22Rv1 (cell line): ENCODE measurements around the gene HSD17B11.
"Not testable (repeated sequence)": the region's sequence is repeated elsewhere in the genome, so short reads cannot be mapped to it uniquely, and the experiment has no call there.

Experiments used
- H3K27ac ChIP-seq: fragments of 450-650 bp; 2 replicates; pipeline ENCODE4 v1.5.1; 2017
- ZFX ChIP-seq: fragments of 450-650 bp; IDR thresholded peaks from 2 replicates; pipeline ENCODE4 v1.6.1; 2017; ENCODE audit warnings: antibody characterized with exemption, borderline replicate concordance
- TF ChIP-seq, protein P1 (sequence below): fragments of 450-650 bp; IDR thresholded peaks from 2 replicates; pipeline ENCODE4 v1.5.1; 2017; ENCODE audit warnings: mild to moderate bottlenecking

Gene HSD17B11

DNA sequence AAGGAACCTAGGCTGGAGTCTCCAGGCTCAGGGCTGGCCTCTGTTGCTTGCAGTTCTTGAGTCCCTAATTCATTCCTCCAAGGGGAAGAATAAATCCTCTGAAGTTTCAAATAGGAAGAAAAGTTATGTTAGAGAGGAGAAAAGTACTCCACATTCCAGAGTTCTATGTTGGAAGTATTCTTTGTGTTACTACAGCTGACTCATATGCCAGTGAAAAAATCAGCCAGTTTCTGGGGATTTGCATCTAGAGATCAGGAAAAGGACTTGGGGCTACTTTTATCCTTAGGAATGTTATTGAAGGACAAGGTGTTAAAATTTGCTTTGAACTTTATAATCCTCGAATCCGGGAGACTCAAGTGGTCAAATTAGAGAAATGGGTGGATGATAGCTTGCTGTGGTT lies 19.7 kb upstream of the HSD17B11 start:
- H3K27ac ChIP-seq = peak overlapping the region; percentile 48
- TF ChIP-seq, protein P1, sequence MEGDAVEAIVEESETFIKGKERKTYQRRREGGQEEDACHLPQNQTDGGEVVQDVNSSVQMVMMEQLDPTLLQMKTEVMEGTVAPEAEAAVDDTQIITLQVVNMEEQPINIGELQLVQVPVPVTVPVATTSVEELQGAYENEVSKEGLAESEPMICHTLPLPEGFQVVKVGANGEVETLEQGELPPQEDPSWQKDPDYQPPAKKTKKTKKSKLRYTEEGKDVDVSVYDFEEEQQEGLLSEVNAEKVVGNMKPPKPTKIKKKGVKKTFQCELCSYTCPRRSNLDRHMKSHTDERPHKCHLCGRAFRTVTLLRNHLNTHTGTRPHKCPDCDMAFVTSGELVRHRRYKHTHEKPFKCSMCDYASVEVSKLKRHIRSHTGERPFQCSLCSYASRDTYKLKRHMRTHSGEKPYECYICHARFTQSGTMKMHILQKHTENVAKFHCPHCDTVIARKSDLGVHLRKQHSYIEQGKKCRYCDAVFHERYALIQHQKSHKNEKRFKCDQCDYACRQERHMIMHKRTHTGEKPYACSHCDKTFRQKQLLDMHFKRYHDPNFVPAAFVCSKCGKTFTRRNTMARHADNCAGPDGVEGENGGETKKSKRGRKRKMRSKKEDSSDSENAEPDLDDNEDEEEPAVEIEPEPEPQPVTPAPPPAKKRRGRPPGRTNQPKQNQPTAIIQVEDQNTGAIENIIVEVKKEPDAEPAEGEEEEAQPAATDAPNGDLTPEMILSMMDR = no peak
- TF ChIP-seq ZFX = no peak

DNA sequence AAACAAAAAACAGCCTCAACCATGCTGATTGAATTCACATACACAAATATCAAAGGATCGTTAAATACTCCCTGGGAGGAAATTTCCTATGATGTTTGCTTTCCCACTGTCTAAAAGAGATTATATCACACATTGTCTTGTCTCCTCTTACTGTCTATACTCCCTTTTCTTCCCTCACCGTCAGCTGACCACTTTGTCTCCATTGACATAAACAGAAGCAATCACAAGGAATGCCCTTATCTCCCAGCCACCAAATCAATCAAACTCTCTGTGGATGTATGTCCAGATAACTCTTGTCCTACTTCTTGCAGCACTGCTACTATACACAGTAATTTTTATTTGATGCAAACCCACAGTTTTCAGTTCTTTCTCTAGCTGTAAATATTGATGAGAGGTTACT lies 19.2 kb upstream of the HSD17B11 start:
- peak overlapping the region; percentile 48 for H3K27ac ChIP-seq
- TF ChIP-seq, protein P1 = no peak
- TF ChIP-seq ZFX = no peak

DNA sequence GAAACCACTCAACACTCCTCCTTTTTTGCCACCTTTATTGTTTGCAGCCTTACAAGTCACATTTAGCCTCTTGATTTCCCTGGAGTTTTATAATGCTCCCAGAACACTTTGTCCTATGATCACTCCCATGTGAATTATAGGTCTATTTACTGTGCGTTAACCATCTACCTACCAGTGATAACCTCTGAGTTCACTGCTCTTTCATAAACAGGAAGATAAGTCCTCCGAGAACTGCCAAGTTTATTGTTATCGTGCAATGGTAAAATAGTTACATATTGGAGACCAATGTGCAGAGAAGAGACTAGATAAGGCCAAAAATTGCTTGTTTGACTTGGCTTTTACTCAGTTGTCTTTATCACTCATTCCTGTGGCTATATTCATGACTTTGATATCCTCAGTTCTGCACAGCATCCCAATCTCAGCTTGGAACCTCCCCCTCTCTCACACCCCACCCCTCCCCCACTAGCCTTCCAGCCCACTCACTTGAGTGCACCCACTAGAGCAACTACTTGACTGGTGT lies 18.5 kb upstream of the HSD17B11 start:
- H3K27ac ChIP-seq = peak overlapping the region; percentile 48
- TF ChIP-seq ZFX = no peak
- TF ChIP-seq, protein P1 = no peak

DNA sequence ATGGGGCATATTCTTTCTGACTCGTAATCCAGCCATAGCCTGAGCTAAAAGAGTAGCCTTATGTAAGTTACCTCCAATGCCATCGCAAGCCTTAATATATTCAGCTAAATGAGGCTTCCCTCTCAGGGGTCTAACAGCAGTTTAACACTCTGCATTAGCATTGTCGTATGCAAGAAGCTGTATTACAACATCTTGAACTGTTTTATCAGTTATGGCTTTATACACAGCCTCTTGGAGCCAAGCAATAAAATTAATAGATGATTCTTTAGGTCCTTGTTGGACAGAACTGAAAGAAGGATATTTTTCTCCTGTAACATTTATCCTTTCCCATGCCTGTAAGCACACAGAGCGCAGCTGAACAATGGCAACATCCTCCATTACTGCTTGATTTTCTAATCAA lies 15.9 kb upstream of the HSD17B11 start:
- not testable (repeated sequence) for H3K27ac ChIP-seq

DNA sequence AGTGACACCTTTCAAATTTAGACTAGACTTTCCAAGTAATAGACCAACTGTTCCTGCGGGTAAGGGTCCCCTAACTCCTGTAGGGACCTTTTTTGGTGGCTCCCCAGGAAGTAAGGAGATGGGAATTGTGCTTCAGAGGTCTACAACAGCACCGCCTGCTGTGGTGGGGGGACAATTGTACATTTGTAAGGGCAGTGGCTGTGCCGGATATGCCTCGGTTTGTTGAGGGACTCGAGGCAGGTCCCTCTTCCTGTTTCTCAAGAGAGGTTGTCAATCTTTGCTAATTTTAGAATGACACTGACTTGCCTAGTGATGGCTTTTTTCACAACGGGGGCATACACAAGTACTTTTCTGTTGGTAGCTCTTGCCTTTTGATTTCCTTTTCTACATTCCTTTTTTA lies 15.5 kb upstream of the HSD17B11 start:
- TF ChIP-seq, protein P1 = no peak
- TF ChIP-seq ZFX = no peak
- H3K27ac ChIP-seq = no peak overlapping the region

DNA sequence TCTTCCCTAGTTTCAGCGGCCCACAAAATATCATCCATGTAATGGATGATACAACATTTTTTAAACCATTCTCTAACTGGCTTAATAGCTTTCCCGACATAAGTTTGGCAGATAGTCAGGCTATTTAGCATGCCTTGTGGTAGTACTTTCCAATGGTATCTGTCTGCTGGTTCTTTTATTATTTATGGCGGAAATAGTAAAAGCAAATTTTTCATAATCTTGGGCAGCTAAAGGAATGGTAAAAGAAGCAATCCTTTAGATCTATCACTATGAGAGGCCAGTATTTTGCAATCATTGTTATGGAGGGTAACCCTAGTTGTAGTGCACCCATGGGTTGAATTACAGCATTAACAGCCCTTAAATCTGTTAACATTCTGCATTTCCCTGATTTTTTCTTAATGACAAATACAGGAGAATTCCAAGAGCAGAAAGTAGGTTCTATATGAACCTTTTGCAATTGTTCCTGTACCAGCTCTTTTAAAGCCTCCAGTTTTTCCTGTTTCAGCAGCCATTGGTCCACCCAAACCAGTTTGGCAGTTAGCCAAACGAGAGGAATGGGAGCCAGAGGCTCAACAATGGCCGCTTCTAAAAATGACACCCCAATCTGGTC lies 14.3 kb upstream of the HSD17B11 start:
- no peak overlapping the region for H3K27ac ChIP-seq
- TF ChIP-seq, protein P1 = no peak
- TF ChIP-seq ZFX = no peak

DNA sequence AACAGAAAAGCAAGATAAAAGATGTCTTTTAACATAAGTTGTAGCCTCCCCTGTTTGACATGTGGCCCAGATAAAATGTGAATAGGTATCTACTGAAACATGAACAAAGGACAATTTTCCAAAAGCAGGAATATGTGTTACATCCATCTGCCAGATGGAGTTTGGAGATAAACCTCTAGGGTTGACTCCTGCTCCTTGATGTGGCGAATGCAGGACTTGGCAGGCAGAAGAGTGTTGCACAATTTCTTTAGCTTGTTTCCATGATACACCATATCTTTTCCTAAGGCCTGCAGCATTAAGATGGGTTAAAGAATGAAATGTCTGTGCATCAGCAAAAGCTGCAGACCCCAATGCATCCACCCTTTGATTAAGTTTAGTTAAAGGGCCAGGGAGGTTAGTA lies 12.7 kb upstream of the HSD17B11 start:
- H3K27ac ChIP-seq = not testable (repeated sequence)

DNA sequence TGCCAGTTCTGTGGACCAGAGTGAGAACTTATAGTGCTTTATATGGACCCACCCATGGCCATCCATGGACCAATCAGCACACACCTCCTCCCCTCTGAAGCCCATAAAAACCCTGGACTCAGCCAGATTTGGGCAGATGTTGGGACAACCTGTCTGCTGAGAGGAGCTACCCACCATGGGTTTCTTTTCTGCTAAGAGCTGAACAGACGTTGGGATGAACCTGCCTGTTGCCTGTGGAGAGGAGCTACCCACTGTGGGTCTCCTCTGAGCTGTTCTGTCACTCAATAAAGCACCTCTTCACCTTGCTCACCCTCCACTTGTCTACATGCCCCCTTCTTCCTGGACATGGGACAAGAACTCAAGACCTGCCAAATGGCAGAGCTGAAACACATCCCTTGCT lies 9.0 kb upstream of the HSD17B11 start:
- no peak overlapping the region for H3K27ac ChIP-seq
- no peak for TF ChIP-seq ZFX
- TF ChIP-seq, protein P1 = no peak
